NCI-H146 treated with DMSO at 0.1 percent for 48 hours (cell line): ENCODE results near the gene MS4A18.

Experiments used
- DNase-seq: peaks from one replicate; lab custom pipeline; 2025; ENCODE audit not compliant: unreplicated experiment; lab: John Stamatoyannopoulos, UW

Gene MS4A18

GRCh38 chr11:60764879-60765278, 40.4 kb downstream of the MS4A18 start:
- no peak for DNase-seq

- DNase-seq, result no peak
Measured at GRCh38 chr11:60765355-60765754, 40.8 kb downstream of the MS4A18 start.

GRCh38 chr11:60766547-60766946, 42.0 kb downstream of the MS4A18 start:
- DNase-seq, result no peak

- no peak for DNase-seq
Measured at GRCh38 chr11:60767388-60767811, 42.9 kb downstream of the MS4A18 start.

GRCh38 chr11:60768202-60768601, 43.7 kb downstream of the MS4A18 start:
- DNase-seq, result no peak

- no peak for DNase-seq
Measured at GRCh38 chr11:60769273-60769672, 44.8 kb downstream of the MS4A18 start.

GRCh38 chr11:60769811-60770210, 45.3 kb downstream of the MS4A18 start:
- no peak for DNase-seq

GRCh38 chr11:60771146-60771545, 46.6 kb downstream of the MS4A18 start:
- DNase-seq, result no peak

- no peak for DNase-seq
Measured at GRCh38 chr11:60771879-60772525, 47.5 kb downstream of the MS4A18 start.

GRCh38 chr11:60772666-60773065, 48.1 kb downstream of the MS4A18 start:
- no peak for DNase-seq

GRCh38 chr11:60774726-60775125, 50.2 kb downstream of the MS4A18 start:
- no peak for DNase-seq

GRCh38 chr11:60775420-60775961, 51.0 kb downstream of the MS4A18 start:
- DNase-seq, result peak; percentile 30

GRCh38 chr11:60776167-60776566, 51.6 kb downstream of the MS4A18 start:
- no peak for DNase-seq

- DNase-seq, result no peak
Measured at GRCh38 chr11:60777106-60777505, 52.6 kb downstream of the MS4A18 start.

GRCh38 chr11:60777572-60777971, 53.1 kb downstream of the MS4A18 start:
- no peak for DNase-seq

- DNase-seq, result no peak
Measured at GRCh38 chr11:60780065-60780464, 55.5 kb downstream of the MS4A18 start.

- no peak for DNase-seq
Measured at GRCh38 chr11:60780774-60781173, 56.3 kb downstream of the MS4A18 start.

- DNase-seq, result no peak
Measured at GRCh38 chr11:60781286-60781980, 56.9 kb downstream of the MS4A18 start.

GRCh38 chr11:60781981-60782316, 57.4 kb downstream of the MS4A18 start:
- DNase-seq, result no peak

GRCh38 chr11:60782393-60783140, 58.0 kb downstream of the MS4A18 start:
- DNase-seq, result no peak

GRCh38 chr11:60783141-60783484, 58.6 kb downstream of the MS4A18 start:
- DNase-seq, result no peak

- DNase-seq, result no peak
Measured at GRCh38 chr11:60783911-60784310, 59.4 kb downstream of the MS4A18 start.
